Spleen (tissue), 7 donors: Measurements from ENCODE around the gene LMF1.

ENCODE experiments used
- CTCF ChIP-seq, 11 experiments: fragments of 200-600 bp in 7 of 11; fragments of 450-650 bp in 4 of 11; sonication (generic) in 4 of 11; IDR thresholded peaks in 8 of 11; conservative IDR thresholded peaks in 3 of 11; 1 replicate in 7 of 11; 2 replicates in 4 of 11; pipeline versions ENCODE4 v1.4.0 to v1.8.0; 2016 to 2021; ENCODE audit warnings: antibody characterized with exemption in 11 of 11, inconsistent platforms in 4 of 11, mild to moderate bottlenecking in 1 of 11
- POLR2A ChIP-seq, 3 donors: fragments of 450-650 bp; IDR thresholded peaks; one replicate each; pipeline ENCODE4 v1.5.1; 2017; ENCODE audit warnings: antibody characterized with exemption in 3 of 3, mild to moderate bottlenecking in 1 of 3
- POLR2AphosphoS5 ChIP-seq, 3 donors: sonication (generic); formaldehyde crosslinking; IDR thresholded peaks; one replicate each; pipeline ENCODE4 v1.5.1; 2017; ENCODE audit warnings: antibody characterized with exemption in 3 of 3
- donor health status: DM: no; HTN: no; CAD: no; lungs with moderate emphysema.
- donor health status: DM: no; HTN: no; CAD: no.
- donor health status: DM: no; HTN: no; CAD: no.

- TF ChIP-seq CTCF (IDR thresholded peaks at IDR 0.05 in 8 of 11, conservative IDR thresholded peaks at IDR 0.05 in 3 of 11), result no peak
- TF ChIP-seq POLR2A (IDR thresholded peaks at IDR 0.05), result no peak
- TF ChIP-seq POLR2AphosphoS5 (IDR thresholded peaks at IDR 0.05), result no peak
Observed at GRCh38 chr16:975291-975690, 4.5 kb upstream of the LMF1 start.
